ENCODE results near the gene PCYT2. TPM values are rescaled to one million over a fixed set of nuclear protein-coding genes. Genes with fewer than 3 reads are reported as not detected.

PCYT2 gene
- total RNA-seq, 2 donors from 2014 or later, result 51.4 to 69.2 TPM

- Histone ChIP-seq H3K9me3 (no peaks in the 10 kb centered on the region), H3K4me3 (no peak overlapping the region), H3K27me3 (replicated peaks; ENCODE audit: insufficient read depth) (no peaks in the 10 kb centered on the region), H3K27ac (no peak overlapping the region), H3K36me3 (no peaks in the 10 kb centered on the region), H3K4me1 (replicated peaks) (no peaks in the 10 kb centered on the region)
- no peak for DNase-seq (ENCODE audit: low spot score)
- TF ChIP-seq POLR2A (IDR thresholded peaks at IDR 0.05) (no peak), POLR2AphosphoS5 (IDR thresholded peaks at IDR 0.05) (no peak), CTCF (IDR thresholded peaks at IDR 0.05) (no peak)
- WGBS, result 87% methylated on average over 6 of the region's 6 CpGs
- intact Hi-C loops (cut with DNase I), result no loop called here
Observed at GRCh38 chr17:81935709-81936084, 24.5 kb upstream of the PCYT2 start.

- Histone ChIP-seq H3K9me3 (no peaks in the 10 kb centered on the region), H3K36me3 (no peaks in the 10 kb centered on the region), H3K27ac (no peak overlapping the region), H3K27me3 (replicated peaks; ENCODE audit: insufficient read depth) (no peaks in the 10 kb centered on the region), H3K4me1 (replicated peaks) (no peaks in the 10 kb centered on the region), H3K4me3 (no peak overlapping the region)
- no peak for DNase-seq (ENCODE audit: low spot score)
- no peak for TF ChIP-seq POLR2A (IDR thresholded peaks at IDR 0.05)
- TF ChIP-seq CTCF (IDR thresholded peaks at IDR 0.05), result no peak
- TF ChIP-seq POLR2AphosphoS5 (IDR thresholded peaks at IDR 0.05), result no peak
- intact Hi-C loops (cut with DNase I), result no loop called here
- 89% methylated on average over 38 of the region's 38 CpGs for WGBS
Observed at GRCh38 chr17:81934850-81935708, 23.9 kb upstream of the PCYT2 start.

- no peak overlapping the region for H3K4me3 ChIP-seq
- TF ChIP-seq CTCF (IDR thresholded peaks at IDR 0.05), result no peak
- no peak for TF ChIP-seq POLR2A (IDR thresholded peaks at IDR 0.05)
- no peak for TF ChIP-seq POLR2AphosphoS5 (IDR thresholded peaks at IDR 0.05)
- no peaks in the 10 kb centered on the region for H3K36me3 ChIP-seq
- 80% methylated on average over 21 of the region's 23 CpGs for WGBS
- DNase-seq (ENCODE audit: low spot score), result no peak
- intact Hi-C loops (cut with DNase I), result no loop called here
- H3K9me3 ChIP-seq, result no peaks in the 10 kb centered on the region
- H3K27me3 ChIP-seq (replicated peaks; ENCODE audit: insufficient read depth), result no peaks in the 10 kb centered on the region
- no peak overlapping the region for H3K27ac ChIP-seq
- no peaks in the 10 kb centered on the region for H3K4me1 ChIP-seq (replicated peaks)
Observed at GRCh38 chr17:81934098-81934757, 23.0 kb upstream of the PCYT2 start.

- peaks cover 6% of the 10 kb centered on the region for H3K4me1 ChIP-seq (replicated peaks)
- H3K4me3 ChIP-seq, result no peak overlapping the region
- no peak overlapping the region for H3K27ac ChIP-seq
- H3K36me3 ChIP-seq, result no peaks in the 10 kb centered on the region
- intact Hi-C loops (cut with DNase I), result no loop called here
- no peak for TF ChIP-seq POLR2A (IDR thresholded peaks at IDR 0.05)
- no peak for TF ChIP-seq CTCF (IDR thresholded peaks at IDR 0.05)
- TF ChIP-seq POLR2AphosphoS5 (IDR thresholded peaks at IDR 0.05), result no peak
- DNase-seq (ENCODE audit: low spot score), result no peak
- WGBS, result 91% methylated on average over 14 of the region's 14 CpGs
- no peaks in the 10 kb centered on the region for H3K27me3 ChIP-seq (replicated peaks; ENCODE audit: insufficient read depth)
- H3K9me3 ChIP-seq, result no peaks in the 10 kb centered on the region
Observed at GRCh38 chr17:81933178-81933699, 22.0 kb upstream of the PCYT2 start.

Measured in prostate gland (tissue), 2 donors.